Adrenal gland (tissue), 12 donors: ENCODE measurements around the gene ATP8B2. TPM values are rescaled to one million over a fixed set of nuclear protein-coding genes. Genes with fewer than 3 reads are reported as not detected.
A peak's percentile ranks its signal among the peaks of the same experiment; 100 is the strongest.

Source experiments
- DNase-seq, 7 donors: peaks; one replicate each; pipeline ENCODE4 v3.0.0-alpha.2; 2019 to 2020
- H3K27ac ChIP-seq, 5 donors: fragments of 200-600 bp; sonication (generic) in 4 of 5; 1 replicate in 3 of 5; 2 replicates in 2 of 5; pipeline versions ENCODE4 v1.5.1 to v1.8.0; 2016 to 2020; ENCODE audit warnings: mild to moderate bottlenecking in 1 of 5
- H3K27me3 ChIP-seq: fragments of 200-600 bp; 2 replicates; pipeline ENCODE4 v1.8.0; 2021
- H3K36me3 ChIP-seq, 2 donors: fragments of 200-600 bp; replicated peaks in 1 of 2; 1 replicate in 1 of 2; 2 replicates in 1 of 2; pipeline versions ENCODE4 v1.5.1 to v1.8.0; 2018 to 2022
- H3K4me1 ChIP-seq, 2 donors: fragments of 200-600 bp; replicated peaks in 1 of 2; 1 replicate in 1 of 2; 2 replicates in 1 of 2; pipeline versions ENCODE4 v1.5.1 to v1.8.0; 2018 to 2021
- H3K4me3 ChIP-seq, 4 donors: fragments of 200-600 bp; sonication (generic) in 3 of 4; one replicate each; pipeline ENCODE4 v1.5.1; 2016 to 2018
- H3K9me3 ChIP-seq, 3 donors: fragments of 200-600 bp; sonication (generic) in 1 of 3; replicated peaks in 1 of 3; 1 replicate in 2 of 3; 2 replicates in 1 of 3; pipeline versions ENCODE4 v1.5.1 to v1.8.0; 2016 to 2021
- POLR2A ChIP-seq, 2 donors: fragments of 450-650 bp; IDR thresholded peaks; one replicate each; pipeline ENCODE4 v1.6.1; 2017; ENCODE audit warnings: antibody characterized with exemption in 2 of 2, mild to moderate bottlenecking in 2 of 2, moderate library complexity in 1 of 2
- WGBS, 4 donors: extraction: QIAGEN DNeasy Blood & Tissue Kit in 2 of 4; methylation state at CpG; one replicate each; pipeline versions ENCODE4 v1.1.5 to v1.1.7; 2013 to 2017; 5-methylcytosine and 5-hydroxymethylcytosine counted together
- intact Hi-C, 2 donors: fragments of 100-400 bp; cut with DNase I; formaldehyde crosslinking; loops; one replicate each; pipeline versions ENCODE4 v1.14.1 to v1.15.0; 2022 to 2023
- polyA plus RNA-seq, 3 donors: library from polyadenylated mRNA; stranded (reverse); fragments of 200-250 nt in 2 of 3; fragments of 350-450 nt in 1 of 3; fragmentation: Illumina TruSeq in 1 of 3; extraction: RNeasy Lipid Tissue Mini Kit (QIAGEN cat#74804) in 1 of 3; gene quantifications; one replicate each; pipeline ENCODE4 v1.2.3, GENCODE V29; 2013 to 2014
- total RNA-seq, 9 donors: library from RNA; depleted of rRNA in 4 of 9; stranded (reverse); fragments of >200 nt in 4 of 9; fragments of 120-200 nt in 1 of 9; fragmentation: NEBNext Ultra II Directional in 1 of 9; extraction: Animal tissue kit (Norgen Biotek cat#: 25700) in 1 of 9; gene quantifications; one replicate each; pipeline versions ENCODE4 v1.1.0 to v1.2.4, GENCODE V29; 2013 to 2023
- TF ChIP-seq, protein P1 (sequence below), 6 experiments: fragments of 450-650 bp in 4 of 6; fragments of 200-600 bp in 2 of 6; sonication (generic) in 1 of 6; IDR thresholded peaks; 1 replicate in 5 of 6; 2 replicates in 1 of 6; pipeline versions ENCODE4 v1.5.1 to v1.8.0; 2016 to 2021; ENCODE audit warnings: antibody characterized with exemption in 6 of 6, mild to moderate bottlenecking in 2 of 6, moderate library complexity in 1 of 6
- donor health status: healthy with polysubstance abuse.
- donor health status: Bipolar disorder and iron deficiency.
- donor health status: DM: yes; HTN: yes; CAD: no.
- donor health status: DM: no; HTN: no; CAD: no.
- donor health status: DM: no; HTN: no; CAD: no.
- donor health status: DM: yes; HTN: yes; CAD: no.

The ATP8B2 gene
- total and polyA plus RNA-seq, 12 donors, result 9.9 to 80.8 (median 23.8) TPM

DNA sequence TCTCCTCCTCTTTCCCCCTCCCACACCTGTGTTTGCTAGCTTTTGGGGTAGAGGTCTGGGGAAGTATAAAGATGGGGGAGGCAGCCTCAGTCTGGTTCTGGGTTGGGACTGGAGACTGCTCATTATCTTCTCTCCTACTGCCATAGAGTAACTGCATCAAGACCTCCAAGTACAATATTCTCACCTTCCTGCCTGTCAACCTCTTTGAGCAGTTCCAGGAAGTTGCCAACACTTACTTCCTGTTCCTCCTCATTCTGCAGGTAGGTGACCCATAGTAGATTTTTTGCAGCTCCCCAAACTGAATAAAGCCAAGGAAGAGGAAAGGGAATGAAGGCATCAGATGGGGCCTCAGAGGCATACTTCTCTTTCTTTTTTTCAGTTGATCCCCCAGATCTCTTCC, 5.3 kb downstream of the ATP8B2 start:
- Histone ChIP-seq H3K36me3 (peaks cover 0 to 15% of the 10 kb centered on the region in 2 donors), H3K27me3 (no peaks in the 10 kb centered on the region), H3K27ac (no peak overlapping the region), H3K9me3 (no peaks in the 10 kb centered on the region), H3K4me1 (peaks cover 21 to 44% of the 10 kb centered on the region in 2 donors), H3K4me3 (no peak overlapping the region)
- no peak for TF ChIP-seq POLR2A (IDR thresholded peaks at IDR 0.05)
- TF ChIP-seq, protein P1, sequence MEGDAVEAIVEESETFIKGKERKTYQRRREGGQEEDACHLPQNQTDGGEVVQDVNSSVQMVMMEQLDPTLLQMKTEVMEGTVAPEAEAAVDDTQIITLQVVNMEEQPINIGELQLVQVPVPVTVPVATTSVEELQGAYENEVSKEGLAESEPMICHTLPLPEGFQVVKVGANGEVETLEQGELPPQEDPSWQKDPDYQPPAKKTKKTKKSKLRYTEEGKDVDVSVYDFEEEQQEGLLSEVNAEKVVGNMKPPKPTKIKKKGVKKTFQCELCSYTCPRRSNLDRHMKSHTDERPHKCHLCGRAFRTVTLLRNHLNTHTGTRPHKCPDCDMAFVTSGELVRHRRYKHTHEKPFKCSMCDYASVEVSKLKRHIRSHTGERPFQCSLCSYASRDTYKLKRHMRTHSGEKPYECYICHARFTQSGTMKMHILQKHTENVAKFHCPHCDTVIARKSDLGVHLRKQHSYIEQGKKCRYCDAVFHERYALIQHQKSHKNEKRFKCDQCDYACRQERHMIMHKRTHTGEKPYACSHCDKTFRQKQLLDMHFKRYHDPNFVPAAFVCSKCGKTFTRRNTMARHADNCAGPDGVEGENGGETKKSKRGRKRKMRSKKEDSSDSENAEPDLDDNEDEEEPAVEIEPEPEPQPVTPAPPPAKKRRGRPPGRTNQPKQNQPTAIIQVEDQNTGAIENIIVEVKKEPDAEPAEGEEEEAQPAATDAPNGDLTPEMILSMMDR (IDR thresholded peaks at IDR 0.05), result no peak
- no peak for DNase-seq
- intact Hi-C loops, result no loop called here

- DNase-seq, result no peak
- Histone ChIP-seq H3K27ac (peak overlapping the region in 2 of 5 donors; percentile 18 to 42), H3K4me1 (peaks cover 4 to 10% of the 10 kb centered on the region in 2 donors), H3K9me3 (no peaks in the 10 kb centered on the region), H3K27me3 (no peaks in the 10 kb centered on the region), H3K4me3 (no peak overlapping the region), H3K36me3 (peaks cover 0 to 30% of the 10 kb centered on the region in 2 donors)
- WGBS, 4 donors, result 73 to 77% (median 76%) methylated on average over 13 of the region's 13 CpGs
- TF ChIP-seq, protein P1 (IDR thresholded peaks at IDR 0.05), result no peak
- intact Hi-C loops, result no loop called here
These were observed 9.0 kb downstream of the ATP8B2 start for GRCh38 chr1:154334079-154335024.

- H3K27ac ChIP-seq, result peak overlapping the region in 2 of 5 donors; percentile 18 to 42
- WGBS, 4 donors, result 38 to 54% (median 44%) methylated on average over 8 to 11 of the region's 11 CpGs
- H3K4me1 ChIP-seq, result peaks cover 4 to 10% of the 10 kb centered on the region in 2 donors
- no peaks in the 10 kb centered on the region for H3K9me3 ChIP-seq
- H3K36me3 ChIP-seq, result peaks cover 0 to 37% of the 10 kb centered on the region in 2 donors
- intact Hi-C loops, result no loop called here
- H3K27me3 ChIP-seq, result no peaks in the 10 kb centered on the region
- no peak for TF ChIP-seq POLR2A (IDR thresholded peaks at IDR 0.05)
- TF ChIP-seq, protein P1 (IDR thresholded peaks at IDR 0.05), result peak; percentile 81 to 87 (median 86)
- DNase-seq, result peak; percentile 73 to 95 (median 90)
- H3K4me3 ChIP-seq, result no peak overlapping the region
These were observed 9.8 kb downstream of the ATP8B2 start for GRCh38 chr1:154335025-154335714.

DNA sequence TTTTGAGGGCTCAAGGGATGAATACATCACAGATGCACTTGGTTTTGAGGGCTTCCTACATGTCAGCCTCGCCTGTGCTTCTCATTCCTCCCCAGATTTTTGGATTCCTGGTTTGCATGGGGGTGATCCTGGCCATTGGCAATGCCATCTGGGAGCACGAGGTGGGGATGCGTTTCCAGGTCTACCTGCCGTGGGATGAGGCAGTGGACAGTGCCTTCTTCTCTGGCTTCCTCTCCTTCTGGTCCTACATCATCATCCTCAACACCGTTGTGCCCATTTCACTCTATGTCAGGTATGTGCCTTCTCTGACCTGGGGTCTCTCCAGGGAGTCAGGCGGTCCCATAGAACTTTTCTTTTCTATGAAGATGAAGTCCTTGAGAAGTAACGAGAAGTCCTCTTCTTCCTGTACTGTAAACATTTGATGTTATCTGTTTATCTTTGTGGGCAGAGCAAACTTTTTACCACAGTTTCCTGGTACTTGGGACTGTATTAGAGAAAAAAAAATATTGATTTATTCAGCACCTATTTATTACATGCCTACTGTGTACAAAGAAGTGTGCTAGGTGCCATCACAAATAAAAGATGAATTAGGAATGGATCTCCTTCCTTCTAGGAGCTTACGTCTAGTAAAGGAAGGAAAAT, 12.0 kb downstream of the ATP8B2 start:
- Histone ChIP-seq H3K4me1 (peaks cover 4 to 10% of the 10 kb centered on the region in 2 donors), H3K36me3 (peaks cover 0 to 45% of the 10 kb centered on the region in 2 donors), H3K4me3 (no peak overlapping the region), H3K27ac (no peak overlapping the region), H3K9me3 (no peaks in the 10 kb centered on the region), H3K27me3 (no peaks in the 10 kb centered on the region)
- intact Hi-C loops, result no loop called here
- no peak for TF ChIP-seq POLR2A (IDR thresholded peaks at IDR 0.05)
- TF ChIP-seq, protein P1 (IDR thresholded peaks at IDR 0.05), result no peak
- 80 to 93% (median 90%) methylated on average over 8 of the region's 8 CpGs for WGBS, 4 donors
- DNase-seq, result no peak
